ENCODE data around the gene BHLHE40.

Gene BHLHE40

DNA sequence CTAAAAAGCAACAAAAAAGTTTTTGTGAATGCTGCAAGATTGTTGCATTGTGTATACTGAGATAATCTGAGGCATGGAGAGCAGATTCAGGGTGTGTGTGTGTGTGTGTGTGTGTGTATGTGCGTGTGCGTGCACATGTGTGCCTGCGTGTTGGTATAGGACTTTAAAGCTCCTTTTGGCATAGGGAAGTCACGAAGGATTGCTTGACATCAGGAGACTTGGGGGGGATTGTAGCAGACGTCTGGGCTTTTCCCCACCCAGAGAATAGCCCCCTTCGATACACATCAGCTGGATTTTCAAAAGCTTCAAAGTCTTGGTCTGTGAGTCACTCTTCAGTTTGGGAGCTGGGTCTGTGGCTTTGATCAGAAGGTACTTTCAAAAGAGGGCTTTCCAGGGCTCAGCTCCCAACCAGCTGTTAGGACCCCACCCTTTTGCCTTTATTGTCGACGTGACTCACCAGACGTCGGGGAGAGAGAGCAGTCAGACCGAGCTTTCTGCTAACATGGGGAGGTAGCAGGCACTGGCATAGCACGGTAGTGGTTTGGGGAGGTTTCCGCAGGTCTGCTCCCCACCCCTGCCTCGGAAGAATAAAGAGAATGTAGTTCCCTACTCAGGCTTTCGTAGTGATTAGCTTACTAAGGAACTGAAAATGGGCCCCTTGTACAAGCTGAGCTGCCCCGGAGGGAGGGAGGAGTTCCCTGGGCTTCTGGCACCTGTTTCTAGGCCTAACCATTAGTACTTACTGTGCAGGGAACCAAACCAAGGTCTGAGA lies 4.7 kb downstream of the BHLHE40 start:
- DNase-seq (ENCODE audit: low read depth in 2 of 2): peak; percentile 36 to 63

DNA sequence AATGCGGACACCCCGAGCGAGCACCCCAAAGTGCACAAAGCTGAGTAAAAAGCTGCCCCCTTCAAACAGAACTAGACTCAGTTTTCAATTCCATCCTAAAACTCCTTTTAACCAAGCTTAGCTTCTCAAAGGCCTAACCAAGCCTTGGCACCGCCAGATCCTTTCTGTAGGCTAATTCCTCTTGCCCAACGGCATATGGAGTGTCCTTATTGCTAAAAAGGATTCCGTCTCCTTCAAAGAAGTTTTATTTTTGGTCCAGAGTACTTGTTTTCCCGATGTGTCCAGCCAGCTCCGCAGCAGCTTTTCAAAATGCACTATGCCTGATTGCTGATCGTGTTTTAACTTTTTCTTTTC lies 5.3 kb downstream of the BHLHE40 start:
- DNase-seq (ENCODE audit: low read depth in 2 of 2): no peak

DNA sequence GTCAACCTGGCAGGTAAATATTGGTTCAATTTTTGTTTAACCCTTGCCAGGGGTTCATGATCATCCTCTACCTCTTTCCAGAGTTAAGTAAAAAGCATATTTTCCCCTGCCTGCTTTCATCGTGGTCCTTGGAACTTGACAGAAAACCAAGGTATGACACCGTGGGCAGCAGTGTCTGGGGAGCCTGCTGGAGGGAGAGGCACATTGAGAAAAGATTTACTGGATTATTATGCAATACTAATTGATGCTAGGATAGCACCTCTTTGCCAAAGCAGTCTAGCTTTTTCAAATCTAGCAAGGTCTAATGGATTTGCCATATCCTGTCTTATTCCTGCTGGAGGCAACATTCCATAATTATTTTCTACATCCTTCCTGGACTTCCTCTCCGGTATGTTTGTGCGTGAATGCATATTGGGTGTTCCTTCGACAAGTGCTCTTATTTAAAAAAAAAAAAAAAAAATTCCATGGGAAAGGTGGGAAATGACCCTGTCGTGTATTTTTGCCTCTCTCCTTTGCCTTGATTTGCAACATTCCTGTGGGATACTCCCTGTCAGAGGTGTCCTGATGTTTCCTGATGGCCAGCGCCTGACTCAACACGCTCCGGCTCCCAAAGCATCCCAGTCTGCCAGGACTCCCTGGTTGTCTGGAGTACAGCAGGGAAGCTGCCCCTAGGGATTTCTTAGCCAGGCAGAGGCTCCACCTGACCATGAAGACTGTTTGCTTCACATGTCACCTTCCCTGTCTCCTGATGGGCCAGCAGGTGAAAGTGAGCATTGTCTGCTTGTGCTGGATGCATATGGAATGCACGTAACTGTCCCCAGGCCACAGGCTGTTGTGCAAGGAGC lies 6.3 kb downstream of the BHLHE40 start:
- DNase-seq (ENCODE audit: low read depth in 2 of 2): no peak

DNA sequence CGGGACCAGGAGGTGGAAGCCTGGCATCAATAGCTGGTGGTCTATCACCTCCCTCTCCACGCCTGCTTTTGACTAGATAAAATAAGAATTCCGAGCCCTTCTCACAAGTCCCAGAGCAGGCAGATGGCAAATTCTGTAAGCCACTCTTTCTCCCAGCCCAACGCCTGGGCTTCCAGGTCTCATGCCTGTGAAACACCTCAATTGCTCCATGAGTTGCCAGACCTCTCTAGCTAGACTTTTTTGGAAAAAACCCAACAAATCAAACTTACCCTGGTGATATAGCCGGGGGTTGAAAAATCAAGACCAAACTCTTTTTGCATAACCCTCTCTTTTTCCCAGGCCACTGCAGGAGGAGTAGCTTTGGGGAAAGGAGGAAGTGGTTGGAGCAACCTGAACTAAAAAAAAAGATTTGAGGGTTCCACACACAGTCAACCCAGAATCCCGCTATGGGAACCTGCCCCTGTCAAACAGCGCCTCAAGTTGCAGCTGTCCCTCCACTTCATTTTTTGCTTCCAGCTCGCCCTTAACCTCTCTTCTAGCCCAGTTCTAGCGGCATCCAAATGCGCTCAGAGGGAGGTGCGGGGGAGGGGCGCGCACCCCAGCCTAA lies 7.0 kb downstream of the BHLHE40 start:
- DNase-seq (ENCODE audit: low read depth in 2 of 2): no peak

DNA sequence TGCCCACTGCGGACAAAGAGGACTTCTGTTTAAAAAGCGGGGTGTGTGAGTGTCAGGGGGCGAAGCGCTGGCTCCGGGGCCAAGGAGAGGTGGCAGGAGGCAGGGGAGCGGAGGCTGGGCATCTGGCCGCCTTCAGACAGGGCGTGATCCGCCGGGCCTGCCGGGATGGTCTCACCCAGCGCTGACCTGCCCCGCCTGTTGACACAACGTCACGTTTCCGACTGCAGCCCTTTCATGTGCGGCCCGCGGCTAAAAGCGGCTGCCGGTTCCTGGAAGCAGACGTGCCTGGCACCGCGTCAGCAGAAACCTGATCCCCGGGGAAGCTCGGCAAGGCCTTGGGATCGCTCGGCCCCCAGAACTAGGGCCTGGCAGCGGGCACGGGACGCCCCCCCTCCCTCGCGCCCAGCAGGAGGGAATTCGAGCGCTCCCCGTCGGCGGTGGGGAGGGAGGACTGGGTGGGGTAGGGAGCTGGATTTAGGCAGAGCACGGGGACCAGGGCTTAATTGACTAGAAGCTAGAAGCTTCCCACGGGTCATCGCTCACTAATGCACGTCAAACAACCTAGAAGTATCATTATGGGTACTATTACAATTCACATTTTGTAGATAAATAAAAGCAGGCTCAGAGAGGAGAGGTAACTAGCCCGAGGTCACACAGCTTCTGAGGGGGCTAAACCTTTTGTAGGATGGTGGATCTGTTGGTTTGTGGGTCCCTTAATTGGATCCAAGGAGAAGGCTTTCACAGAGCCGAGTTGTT lies 7.7 kb downstream of the BHLHE40 start:
- DNase-seq (ENCODE audit: low read depth in 2 of 2): peak; percentile 38 to 45

DNA sequence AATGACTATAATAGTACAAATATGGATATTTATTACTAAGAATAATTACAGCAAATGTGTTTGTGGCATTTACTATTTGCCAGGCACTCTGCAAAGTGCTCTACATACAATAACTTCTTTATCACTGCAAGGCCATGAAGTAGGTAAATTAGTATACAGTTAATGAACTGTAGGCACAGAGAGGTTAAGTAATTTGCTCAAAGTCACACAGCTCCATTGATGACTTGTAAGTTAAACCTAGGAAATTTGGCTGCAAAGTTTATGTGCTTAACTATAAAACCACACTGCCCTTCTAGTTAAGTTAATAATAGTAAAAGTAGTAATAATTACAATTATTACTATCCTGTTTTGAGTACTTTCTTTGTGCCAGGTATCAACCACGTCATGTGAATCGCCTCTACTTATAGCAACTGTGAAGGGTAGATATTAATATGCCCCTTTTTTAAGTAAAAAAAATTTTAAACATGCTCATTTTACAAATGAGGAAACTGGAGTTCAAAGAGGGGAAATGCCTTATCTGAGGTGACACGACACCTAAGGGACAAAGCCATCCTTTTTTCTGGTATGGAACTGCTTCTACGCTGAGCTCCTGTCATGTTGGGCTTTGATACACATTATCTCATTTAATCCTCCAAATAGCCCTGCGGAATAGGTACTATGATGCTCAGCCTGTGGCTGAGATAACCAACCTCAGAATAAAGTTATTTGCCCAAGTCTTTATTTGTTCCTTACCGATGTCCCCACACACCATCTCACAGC lies 8.5 kb downstream of the BHLHE40 start:
- DNase-seq (ENCODE audit: low read depth in 2 of 2): no peak

DNA sequence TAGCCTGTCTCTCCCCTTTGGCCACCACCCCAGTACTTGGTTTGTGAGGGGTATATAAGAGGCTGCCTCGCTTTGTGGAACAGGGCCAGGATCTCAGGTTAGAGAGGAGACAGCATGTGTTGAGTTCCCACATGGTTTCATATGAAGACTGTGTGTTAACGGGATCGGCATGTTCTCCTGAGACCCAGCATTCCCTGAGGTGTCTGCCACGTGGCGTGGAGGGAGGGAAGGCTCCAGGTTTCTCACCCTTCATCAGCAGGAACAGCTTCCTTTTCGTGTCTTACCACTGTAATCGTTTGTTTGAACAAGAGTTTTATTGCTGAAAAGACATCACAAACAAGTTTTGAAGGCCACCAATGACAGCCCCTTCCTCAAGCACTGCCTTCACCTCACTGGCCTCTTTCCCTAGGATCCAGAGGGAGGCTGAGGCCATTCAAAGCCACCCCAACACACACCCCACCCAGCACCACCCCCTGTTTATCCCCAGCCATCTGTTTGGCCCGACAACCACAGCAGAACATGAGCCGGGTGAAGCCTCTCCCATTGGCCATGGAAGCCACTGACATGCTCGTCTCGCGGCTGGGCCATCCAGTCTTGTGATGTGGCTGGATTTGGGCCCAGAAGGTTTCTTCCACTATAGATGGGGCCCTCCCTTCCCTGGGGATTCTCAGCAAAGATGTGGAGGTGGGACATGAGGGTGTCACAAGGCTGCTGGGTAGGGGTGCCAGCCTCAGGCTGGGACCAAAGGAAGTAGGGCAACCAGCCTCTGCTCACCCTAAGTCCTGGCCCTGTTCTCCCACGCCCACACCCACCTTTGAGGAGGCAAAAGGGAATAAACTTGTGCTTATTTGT lies 10.0 kb downstream of the BHLHE40 start:
- no peak for DNase-seq (ENCODE audit: low read depth in 2 of 2)

DNA sequence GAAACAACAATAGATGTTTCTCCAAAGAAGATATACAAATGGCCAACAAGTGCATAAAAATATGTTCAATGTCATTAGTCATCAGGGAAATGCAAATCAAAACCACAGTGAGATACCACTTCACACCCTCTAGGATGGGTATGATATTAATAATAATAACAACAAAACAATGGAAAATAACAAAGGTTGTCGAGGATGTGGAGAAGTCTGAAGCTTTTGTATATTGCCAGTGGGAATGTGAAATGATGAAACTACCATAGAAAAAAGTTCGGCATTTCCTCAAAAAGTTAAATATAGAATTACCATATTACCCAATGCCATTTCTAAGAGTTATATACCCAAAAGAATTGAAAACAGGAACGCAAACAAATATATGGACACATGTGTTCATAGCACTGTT lies 10.8 kb downstream of the BHLHE40 start:
- no peak for DNase-seq (ENCODE audit: low read depth in 2 of 2)

DNA sequence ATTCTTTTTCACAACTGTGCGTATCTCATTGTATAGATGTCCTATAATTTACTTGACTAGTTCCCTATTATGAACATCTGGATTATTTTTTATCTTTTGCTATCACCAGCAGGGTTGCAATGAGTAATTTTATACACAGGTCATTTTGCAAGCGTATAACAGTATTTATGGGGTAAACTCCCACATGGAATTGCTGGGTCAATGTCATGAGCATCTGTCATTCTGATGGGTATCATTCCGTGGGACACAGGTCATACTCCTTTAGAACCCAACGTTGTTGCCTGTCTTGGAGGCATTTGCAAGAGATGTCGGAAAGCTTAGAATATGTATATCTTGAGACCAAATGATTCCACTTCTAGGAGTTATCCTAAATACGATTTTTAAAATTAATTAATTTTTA lies 12.9 kb downstream of the BHLHE40 start:
- DNase-seq (ENCODE audit: low read depth in 2 of 2): no peak

DNA sequence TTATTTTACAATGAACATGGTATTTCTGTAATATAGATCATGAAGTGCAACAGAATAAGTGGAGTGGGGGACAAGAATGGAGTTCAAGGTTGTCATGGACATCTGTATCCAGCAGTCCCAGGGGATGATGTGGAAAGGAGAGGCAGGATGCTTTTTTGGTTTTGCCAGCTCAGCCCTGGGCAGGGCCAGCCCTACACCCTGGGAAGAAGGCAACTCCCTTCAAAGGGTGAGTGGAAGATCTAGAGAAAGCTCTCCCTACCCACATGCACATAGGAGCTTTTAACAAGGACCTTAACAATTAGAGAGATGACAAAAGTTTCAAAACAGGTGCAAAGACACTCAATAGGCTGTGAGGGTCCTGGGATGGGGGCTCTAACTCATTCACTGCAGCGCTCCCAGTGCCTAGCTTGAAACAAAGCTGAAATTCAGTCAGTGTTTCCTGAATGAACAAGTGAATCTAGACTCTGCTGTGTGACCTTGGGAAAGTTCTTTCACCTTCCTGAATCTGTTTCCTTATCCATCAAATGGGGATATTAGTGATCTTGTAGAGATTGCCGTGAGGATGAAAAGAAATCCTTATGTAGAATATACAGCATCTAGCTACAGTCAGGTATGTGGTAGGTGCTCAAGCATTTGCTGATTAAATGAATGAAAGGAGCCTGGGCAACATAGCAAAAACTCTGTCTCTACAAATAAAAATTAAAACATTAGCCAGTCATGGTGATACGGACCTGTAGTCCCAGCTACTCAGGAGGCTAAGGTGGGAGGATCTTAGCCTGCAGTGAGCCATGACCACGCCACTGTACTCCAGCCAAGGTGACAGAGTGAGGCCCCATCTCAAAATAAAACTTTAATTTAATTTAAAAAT lies 14.3 kb downstream of the BHLHE40 start:
- DNase-seq (ENCODE audit: low read depth in 2 of 2): no peak

DNA sequence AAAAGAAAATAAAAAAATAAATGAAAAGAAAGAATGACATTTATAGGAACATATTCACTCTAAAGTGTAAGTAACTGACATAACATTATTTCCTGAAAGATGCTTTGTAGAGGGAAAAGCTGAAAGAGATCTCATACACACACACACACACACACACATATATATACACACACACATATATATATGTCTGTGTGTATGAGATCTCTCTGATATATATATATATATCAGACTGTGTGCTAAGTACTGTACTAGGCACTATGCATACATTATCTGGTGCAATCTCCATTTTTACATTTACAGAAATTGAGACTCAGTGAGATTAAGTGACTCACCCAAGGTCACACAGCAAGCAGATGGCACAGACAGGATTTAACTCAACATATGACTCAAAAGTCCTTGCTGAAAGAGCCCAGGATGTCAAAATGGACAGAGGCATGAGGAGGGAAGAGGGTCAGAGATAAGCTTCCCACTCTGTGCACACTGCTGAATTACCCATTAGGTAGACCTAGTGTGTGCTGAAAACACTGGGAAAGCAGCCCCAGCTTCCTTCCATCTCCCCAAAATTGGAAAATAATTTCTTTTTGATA lies 15.0 kb downstream of the BHLHE40 start:
- no peak for DNase-seq (ENCODE audit: low read depth in 2 of 2)

DNA sequence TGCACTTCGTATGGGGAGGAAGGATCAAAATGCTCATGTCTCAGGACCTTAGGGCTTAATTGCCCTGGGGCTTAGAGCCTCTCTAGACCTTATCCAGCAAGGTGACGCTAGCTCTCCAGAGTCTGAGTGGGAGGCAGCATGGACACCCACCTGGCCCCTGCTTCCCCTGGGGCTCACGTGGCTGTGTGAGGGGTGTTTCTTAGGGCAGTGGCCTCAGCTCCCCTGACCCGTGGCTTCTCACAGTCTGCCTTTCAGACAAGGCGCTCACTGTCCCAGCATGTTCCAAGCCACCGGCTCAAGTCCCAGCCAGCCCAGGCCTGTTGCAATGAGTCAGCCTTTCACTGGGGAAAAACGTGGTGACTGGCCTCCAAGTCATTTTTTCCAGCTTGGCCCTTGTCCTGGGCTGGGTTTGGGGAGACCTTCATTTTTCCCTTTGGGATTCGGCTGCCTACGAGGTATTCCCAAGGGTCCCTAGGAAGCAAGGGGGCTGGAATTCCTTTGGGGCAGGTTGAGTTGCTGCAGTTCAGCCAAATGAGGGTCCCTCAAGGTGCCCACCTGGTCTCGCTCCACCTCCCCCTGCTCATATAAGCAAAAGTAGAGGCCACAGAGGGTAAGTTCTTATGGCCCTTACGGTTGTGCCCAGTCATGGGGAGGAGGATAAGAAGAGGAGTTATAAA lies 15.7 kb downstream of the BHLHE40 start:
- no peak for DNase-seq (ENCODE audit: low read depth in 2 of 2)

DNA sequence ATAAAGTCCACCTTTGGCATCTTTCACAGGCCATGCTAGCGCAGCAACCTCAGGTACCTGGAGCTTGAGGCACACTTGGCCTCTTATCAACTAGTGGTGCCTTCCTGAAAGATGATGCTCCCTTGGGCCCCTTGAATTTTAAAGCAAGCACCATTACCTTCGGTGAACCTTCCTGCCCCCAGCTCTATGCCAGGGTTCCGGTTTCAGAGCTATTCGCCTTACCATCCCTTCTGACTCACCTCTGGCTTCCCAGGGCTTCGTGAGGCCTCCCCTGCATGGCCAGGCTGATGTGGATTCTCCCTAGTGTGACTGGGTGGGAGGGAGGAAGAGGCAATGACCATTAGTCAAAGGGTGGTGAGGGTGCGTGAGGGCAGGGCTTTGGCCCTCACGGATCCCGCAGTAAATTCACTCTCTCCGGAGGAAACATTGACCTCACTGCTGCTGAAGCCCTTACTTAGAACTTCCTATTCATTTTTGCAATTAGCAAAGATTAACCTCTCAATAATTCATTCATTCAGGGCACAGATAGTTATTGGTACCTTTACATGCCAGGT lies 16.3 kb downstream of the BHLHE40 start:
- DNase-seq (ENCODE audit: low read depth in 2 of 2): no peak

DNA sequence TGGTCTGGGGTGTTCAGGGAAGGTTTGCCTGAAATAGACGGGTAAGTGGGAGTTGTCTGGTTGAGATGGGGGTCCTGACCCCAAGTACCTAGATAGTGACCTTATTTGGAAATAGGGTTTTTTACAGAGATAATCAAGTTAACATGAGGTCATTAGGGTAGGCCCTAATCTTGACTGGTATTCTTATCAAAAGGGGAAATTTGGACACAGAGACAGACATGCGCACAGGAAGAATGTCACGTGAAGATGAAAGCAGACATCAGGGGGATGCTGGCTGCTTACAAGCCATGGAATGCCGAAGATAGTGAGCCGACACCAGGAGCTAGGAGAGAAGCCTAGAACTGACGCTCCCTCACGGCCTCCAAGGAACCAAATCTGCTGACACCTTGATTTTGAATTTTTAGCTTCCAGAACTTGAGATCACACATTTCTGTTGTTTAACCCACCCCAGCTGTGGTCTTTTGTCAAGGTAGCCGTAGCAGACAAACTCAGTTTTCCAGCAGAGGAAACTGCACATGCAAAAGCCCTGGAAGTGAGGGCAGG lies 17.1 kb downstream of the BHLHE40 start:
- no peak for DNase-seq (ENCODE audit: low read depth in 2 of 2)

DNA sequence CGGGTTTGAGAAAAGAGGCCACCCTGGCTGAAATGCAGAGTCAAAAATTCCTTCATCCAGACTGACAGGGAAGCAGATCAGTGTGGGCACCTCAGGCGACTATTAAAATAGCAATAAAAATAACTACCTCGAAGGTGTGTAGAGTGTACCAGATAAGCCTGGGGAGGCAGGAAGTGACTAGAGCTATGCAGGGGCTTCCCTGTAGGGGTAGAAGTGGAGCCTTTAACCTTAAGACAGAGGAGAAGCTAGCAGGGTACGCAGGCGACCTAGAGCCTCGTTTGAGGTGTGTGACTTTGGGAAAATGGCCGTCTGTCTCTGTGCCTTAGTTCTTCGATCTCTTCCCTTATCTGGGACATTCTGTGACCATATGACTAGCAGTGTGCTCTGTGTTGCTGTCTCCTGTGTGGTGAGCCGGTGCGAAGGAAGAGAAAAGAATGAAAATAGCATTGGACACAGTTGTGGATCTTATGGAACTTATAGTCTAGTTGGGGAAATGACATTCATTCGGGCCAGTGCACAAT lies 17.6 kb downstream of the BHLHE40 start:
- DNase-seq (ENCODE audit: low read depth in 2 of 2): no peak

DNA sequence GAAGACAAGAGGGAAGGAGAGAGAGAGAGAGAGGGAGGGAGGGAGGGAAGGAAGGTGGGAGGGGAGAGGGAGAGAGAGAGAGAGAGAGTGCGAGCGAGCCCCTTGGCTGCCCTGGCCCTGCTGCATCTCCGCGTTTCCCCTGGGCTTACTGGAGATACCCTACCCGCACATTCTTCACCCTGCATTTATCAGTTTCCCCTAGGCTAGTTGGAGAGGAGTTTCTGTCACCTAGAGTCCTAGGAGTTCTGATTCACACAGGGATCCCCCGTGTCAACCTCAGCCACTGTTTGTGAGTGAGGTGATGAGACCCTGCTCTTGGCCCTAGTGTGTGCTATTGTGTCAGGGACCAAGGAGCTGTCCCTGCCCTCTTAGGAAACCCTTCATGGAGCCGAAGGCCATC lies 18.7 kb downstream of the BHLHE40 start:
- DNase-seq (ENCODE audit: low read depth in 2 of 2): no peak

DNA sequence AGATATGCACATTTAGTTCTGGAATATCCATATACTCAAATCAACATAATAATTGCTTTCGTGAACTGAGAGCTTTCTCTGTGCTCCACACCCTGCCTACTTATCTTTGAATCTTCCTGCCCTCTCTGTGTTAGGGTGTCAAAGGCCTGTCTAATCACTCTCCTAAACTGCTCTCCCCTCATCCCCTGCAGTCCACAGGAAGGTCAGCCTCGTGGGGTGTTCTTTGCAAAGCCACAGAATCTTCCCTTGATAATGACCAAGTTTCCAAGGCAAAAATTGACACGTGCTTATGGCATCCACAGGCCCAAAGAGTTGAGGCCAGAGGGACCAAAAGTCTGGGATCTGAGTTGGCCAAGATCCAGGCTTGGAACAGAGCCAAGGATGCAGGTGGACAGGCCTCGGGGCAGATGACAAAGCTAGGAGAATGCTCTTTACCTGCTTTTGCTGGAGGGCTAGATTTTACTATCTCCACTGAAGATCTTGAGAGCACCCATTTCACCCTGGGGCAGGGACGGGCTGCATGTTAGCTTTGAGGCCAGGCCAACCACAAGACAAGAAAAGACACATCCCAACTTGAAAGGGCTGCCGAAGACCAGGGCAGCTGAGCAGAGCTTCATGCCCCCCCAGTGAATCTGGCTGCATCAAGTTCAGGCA lies 20.4 kb downstream of the BHLHE40 start:
- DNase-seq (ENCODE audit: low read depth in 2 of 2): no peak
